GM18868 (cell line): ENCODE results near the gene C22orf42.
"Not testable (repeated sequence)": the region's sequence is repeated elsewhere in the genome, so short reads cannot be mapped to it uniquely, and the experiment has no call there.

Source experiments
- ATAC-seq: cut with Tn5 transposase; IDR thresholded peaks from one replicate; pipeline ENCODE4 v1.9.1; 2021; ENCODE audit warnings: mild to moderate bottlenecking, moderate library complexity; ENCODE audit not compliant: unreplicated experiment

C22orf42 gene

GRCh38 chr22:32191021-32191420 is 31.9 kb upstream of the C22orf42 start:
- not testable (repeated sequence) for ATAC-seq

DNA sequence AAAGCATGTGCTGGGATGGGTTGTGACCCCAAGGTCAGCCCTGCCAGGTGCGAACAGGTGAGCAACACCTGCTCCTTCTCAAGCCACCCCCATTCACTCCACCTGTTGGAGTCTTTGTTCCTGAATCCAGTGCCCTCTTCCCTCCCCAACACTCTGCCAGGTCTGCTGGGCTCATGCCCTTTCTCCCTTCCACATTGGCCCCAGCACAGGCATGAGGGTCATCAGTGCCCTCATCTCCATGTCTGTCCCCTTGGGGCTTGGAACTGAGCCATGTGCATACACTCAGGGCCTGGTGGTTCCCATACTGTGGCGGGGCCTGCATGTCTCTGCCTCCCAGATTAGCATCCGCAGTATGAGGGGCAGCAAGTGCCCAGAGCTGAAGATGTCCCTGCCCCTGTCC is 26.7 kb upstream of the C22orf42 start:
- no peak for ATAC-seq

DNA sequence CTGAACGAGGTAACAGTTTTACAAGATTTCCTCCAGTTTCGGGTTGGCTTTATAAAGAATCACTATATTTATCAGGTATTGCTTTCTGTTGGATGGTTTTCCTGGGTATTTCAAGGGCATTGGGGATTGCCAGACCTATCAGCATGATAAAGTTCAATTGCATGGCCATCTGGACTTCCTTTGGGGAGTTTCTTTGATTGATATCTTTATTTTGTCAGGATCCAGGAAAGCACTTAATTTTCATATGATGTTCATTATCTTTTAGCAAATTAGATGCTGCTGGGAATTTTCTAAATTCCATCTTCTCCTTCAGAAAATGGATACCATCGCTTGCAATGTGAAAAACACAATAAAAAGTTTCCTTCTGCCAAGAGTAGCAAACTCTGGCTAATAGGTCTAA is 24.5 kb upstream of the C22orf42 start:
- no peak for ATAC-seq

DNA sequence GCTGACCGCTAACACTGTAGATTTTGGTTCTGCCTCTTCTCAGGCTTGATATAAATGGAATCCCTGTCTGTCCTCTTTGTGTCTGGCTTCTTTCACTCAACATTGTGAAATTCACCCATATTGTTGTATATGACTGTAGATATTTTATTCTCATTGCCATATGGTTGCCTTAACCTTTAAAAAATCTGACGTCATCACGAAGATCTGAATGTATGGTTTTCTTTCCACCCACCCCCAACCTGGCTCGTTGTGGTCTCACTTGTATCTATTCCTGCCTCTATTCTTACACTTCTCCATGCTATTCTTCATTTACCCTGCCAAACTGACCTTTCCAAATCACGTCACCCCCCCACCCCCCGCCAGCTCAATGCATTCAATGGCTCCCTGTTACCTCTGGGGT is 21.9 kb upstream of the C22orf42 start:
- ATAC-seq = no peak

GRCh38 chr22:32177221-32177765 is 18.2 kb upstream of the C22orf42 start:
- ATAC-seq = no peak

DNA sequence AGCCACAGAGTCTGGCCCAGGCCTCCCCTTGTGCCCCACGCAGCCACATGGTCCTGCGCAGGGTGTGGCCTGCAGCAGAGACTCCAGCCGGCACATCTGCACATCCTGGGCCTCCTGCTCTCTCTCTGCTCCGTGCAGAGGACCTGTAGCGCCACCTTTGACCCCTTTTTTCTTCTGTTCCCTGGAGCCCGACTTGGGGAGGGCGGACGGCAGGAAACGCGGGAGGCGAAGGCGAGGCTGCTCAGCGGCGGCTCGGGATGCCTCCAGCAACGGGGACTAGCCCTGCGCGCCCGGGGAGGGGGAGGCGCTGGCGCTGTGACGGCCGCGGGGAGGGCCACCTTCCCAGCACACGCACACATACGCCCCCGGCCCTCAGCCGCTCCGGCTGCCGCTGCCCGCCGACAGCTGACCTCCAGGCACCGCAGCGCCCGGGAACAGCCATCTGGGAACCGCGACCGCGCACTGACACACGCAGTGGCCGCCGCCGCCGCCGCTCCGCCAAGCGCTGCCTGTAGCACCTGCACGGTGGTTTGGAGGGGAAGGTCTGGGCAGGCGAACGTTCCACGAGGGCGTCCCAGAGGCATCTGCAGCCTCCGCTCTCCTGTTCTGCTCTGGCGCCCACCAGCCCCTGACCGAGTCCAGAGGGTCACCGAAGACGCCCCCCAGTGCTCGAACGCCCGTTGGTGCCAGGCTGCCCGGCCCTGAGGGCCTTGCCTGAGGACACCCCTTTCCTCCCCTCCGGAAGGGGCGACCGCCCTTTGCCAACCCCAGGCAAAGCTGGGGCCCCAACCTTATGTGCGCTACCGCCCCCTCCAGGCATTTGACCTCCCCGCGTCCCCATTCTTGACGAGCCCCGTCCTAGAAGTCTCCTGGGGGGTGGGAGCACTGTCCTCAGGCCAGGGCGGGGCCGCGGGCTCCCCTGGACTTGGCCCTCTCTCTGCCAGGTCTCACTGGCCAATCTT is 16.9 kb upstream of the C22orf42 start:
- no peak for ATAC-seq

DNA sequence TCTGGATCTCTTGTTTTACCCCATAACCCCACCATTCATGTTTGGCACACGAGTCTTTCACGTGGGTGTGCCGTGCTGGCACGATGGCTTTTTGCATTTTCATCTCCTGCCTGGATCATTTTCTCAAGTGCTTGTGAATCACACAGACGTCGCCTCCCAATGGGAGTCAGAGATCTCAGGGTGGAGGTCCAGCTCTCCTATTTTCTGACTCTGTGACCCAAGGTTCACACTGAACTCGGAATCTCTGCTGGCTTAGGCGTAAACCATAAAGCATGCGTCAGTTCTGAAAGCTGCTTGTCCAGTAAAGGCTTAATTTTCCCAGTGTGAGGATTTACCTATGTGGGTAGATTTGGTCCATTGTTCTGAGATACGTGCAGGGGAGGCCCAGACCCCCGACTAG is 16.0 kb upstream of the C22orf42 start:
- no peak for ATAC-seq

- no peak for ATAC-seq
Observed at GRCh38 chr22:32165681-32166080, 6.6 kb upstream of the C22orf42 start.

- no peak for ATAC-seq
Observed at GRCh38 chr22:32164075-32164860, 5.2 kb upstream of the C22orf42 start.

DNA sequence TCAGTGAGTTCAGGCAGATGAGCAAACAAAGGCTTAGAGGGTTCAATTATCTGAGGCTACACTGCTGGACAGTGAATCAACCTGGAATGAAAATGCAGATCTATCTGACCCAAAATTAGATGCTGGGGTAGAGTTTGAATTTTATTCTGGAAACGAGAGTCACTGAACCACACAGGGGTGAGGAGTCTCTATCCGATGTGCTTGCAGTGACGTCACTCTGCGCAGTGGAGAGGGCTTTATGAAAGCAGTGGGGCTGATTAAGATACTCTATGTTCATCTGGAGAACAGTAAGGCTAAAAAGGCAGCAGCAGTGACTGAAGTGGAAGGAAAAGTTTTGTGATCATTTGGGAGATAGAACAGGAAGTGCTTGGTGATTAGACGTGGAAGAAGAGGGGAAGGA is 1.3 kb upstream of the C22orf42 start:
- not testable (repeated sequence) for ATAC-seq

DNA sequence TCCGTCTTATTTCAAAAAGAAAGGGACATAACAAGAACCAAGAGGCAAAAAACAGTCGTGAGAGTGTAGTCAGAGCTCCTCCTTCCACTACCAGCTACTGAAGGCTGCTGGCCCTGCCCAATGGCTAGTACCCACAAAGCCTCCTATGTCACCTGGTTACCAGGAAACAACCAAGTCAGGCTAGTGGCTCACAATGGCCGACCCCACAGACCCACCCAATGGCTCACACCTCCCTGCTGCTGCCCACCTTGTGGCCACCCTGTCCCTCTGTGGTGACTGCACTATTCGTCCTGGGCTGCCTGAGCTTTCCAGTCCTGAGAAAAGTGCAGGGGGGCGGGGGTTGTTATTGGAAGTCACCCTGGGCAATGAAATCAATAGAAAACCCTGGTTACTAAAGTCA is 1.5 kb downstream of the C22orf42 start:
- ATAC-seq = not testable (repeated sequence)

- ATAC-seq = not testable (repeated sequence)
Observed at GRCh38 chr22:32154727-32155126, 4.4 kb downstream of the C22orf42 start.

DNA sequence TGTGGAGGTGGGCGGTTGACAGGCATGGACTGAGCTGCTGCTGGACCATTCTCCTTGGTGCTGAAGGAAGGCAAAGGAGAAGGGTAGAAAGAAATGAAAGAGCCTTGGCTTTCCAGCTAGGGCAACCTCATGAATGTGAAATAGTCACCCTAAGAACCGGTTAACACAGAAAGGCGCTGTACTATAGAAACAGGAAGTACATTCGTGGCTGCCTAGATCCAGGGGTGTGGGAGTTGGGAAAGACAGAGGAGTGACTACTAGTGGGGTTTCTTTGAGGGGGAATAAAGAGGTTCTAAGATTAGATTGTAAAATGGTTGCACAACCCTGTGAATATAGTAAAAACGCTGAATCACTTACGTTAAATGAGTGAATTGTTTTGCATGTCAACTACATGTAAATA is 7.5 kb downstream of the C22orf42 start:
- not testable (repeated sequence) for ATAC-seq

- not testable (repeated sequence) for ATAC-seq
Observed at GRCh38 chr22:32150647-32151046, 8.5 kb downstream of the C22orf42 start.

DNA sequence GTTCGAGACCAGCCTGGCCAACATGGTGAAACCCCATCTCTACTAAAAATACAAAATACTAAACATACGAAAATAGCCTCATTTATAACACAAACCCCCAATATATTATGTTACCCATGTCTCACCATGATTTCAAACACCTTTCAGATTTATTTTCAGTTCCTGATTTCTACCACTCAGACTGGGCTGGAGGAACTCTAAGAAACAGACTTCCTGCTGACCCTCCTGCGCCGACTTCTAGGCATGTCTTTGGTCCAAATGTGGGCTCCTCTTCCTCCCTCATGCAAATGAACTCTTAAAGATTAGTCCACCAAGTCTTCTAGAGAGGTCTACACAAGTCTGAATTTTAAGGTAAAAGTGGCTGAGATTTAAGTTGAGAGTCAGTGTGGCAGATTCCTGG is 10.7 kb downstream of the C22orf42 start:
- not testable (repeated sequence) for ATAC-seq

- not testable (repeated sequence) for ATAC-seq
Observed at GRCh38 chr22:32147128-32147527, 12.0 kb downstream of the C22orf42 start.

GRCh38 chr22:32144496-32145274 is 14.4 kb downstream of the C22orf42 start:
- no peak for ATAC-seq

DNA sequence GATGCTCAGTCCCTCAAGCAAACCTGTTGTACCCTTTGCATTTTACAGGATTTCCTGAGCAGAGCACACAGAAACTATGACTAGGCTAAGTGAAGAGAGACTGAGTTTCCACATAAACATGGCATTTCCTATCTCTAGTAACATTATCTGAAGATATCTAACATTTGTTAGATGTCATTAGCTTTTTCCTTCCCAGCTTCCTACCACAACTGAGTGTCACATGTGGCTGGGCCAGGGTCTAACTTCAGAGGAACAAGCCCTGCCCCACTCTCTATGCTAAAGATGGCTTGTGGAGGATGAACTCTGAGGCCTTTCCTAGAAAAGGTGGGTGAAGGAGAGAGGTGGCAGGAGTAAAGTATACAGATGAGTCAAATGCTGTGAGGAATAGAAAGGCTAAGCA is 16.5 kb downstream of the C22orf42 start:
- ATAC-seq = no peak

GRCh38 chr22:32140688-32141087 is 18.4 kb downstream of the C22orf42 start:
- ATAC-seq = not testable (repeated sequence)

DNA sequence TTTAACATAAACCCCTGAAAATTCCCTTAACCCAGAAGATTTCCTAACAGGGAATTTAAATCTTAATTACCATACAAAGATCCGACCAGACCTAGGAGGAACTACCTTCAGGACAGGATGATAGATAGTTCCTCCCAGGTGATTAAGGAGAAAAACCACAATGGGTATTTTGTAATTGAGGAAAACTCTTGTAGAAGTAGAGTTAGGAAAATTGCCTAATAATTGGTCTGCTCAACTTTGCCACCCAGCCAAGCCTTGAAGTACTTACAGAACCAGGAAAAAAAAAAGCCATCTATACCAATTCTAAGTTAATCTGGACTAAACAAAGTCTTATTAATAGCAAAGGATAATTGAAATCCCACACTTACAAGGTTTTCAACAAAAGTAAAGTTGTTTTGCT is 20.5 kb downstream of the C22orf42 start:
- not testable (repeated sequence) for ATAC-seq
